Right lobe of liver (tissue), 4 donors: Measurements from ENCODE around the gene NXF1.

Experiments
- POLR2A ChIP-seq: fragments of 450-650 bp; IDR thresholded peaks from one replicate; pipeline ENCODE4 v1.6.1; 2017; ENCODE audit warnings: antibody characterized with exemption, mild to moderate bottlenecking
- TF ChIP-seq, protein P1 (sequence below), 4 donors: fragments of 200-600 bp in 3 of 4; fragments of 450-650 bp in 1 of 4; IDR thresholded peaks; one replicate each; pipeline versions ENCODE4 v1.5.1 to v1.8.0; 2016 to 2022; ENCODE audit warnings: antibody characterized with exemption in 4 of 4, mild to moderate bottlenecking in 2 of 4
- donor health status: DM: no; HTN: no; CAD: no.
- donor health status: DM: no; HTN: no; CAD: no.
- donor health status: DM: no; HTN: yes; CAD: no.

DNA sequence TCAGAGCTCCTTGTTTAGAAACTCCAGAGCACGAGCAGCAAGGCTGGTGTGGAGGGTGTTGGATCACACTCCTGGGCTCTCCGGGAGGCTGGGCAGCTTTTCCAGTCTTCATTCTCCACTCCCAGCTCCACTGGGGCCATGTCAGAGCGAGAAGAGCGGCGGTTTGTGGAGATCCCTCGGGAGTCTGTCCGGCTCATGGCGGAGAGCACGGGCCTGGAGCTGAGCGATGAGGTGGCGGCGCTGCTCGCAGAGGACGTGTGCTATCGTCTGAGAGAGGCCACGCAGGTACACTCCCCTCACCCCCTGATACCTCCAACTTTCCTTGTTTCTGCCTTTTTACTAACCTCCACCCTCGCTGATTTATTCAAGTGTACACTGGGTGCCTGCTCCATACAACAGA, 29.6 kb downstream of the NXF1 start:
- TF ChIP-seq, protein P1, sequence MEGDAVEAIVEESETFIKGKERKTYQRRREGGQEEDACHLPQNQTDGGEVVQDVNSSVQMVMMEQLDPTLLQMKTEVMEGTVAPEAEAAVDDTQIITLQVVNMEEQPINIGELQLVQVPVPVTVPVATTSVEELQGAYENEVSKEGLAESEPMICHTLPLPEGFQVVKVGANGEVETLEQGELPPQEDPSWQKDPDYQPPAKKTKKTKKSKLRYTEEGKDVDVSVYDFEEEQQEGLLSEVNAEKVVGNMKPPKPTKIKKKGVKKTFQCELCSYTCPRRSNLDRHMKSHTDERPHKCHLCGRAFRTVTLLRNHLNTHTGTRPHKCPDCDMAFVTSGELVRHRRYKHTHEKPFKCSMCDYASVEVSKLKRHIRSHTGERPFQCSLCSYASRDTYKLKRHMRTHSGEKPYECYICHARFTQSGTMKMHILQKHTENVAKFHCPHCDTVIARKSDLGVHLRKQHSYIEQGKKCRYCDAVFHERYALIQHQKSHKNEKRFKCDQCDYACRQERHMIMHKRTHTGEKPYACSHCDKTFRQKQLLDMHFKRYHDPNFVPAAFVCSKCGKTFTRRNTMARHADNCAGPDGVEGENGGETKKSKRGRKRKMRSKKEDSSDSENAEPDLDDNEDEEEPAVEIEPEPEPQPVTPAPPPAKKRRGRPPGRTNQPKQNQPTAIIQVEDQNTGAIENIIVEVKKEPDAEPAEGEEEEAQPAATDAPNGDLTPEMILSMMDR (IDR thresholded peaks at IDR 0.05): no peak
- no peak for TF ChIP-seq POLR2A
